Body of pancreas (tissue), 4 donors: ENCODE data around the gene NUDT14.

Source experiments
- CTCF ChIP-seq, 7 experiments: fragments of 450-650 bp in 4 of 7; fragments of 200-600 bp in 3 of 7; sonication (generic) in 3 of 7; IDR thresholded peaks; one replicate each; pipeline ENCODE4 v1.5.1; 2016 to 2019; ENCODE audit warnings: antibody characterized with exemption in 7 of 7
- POLR2A ChIP-seq, 3 donors: fragments of 450-650 bp; IDR thresholded peaks; one replicate each; pipeline ENCODE4 v1.6.1; 2016; ENCODE audit warnings: antibody characterized with exemption in 3 of 3, mild to moderate bottlenecking in 2 of 3

GRCh38 chr14:105187935-105188524, 6.9 kb upstream of the NUDT14 start:
- TF ChIP-seq CTCF (IDR thresholded peaks at IDR 0.05) (peak; percentile 18 to 67 (median 53)), POLR2A (IDR thresholded peaks at IDR 0.05) (no peak)
